ENCODE results near the gene CLEC2L.

The CLEC2L gene

GRCh38 chr7:139523199-139523941 is at the start of gene CLEC2L:
TSS of gene CLEC2L (plus strand) at chr7:139523685. CDS start at chr7:139523928, 243 bp downstream.
- peak; percentile 17 to 26 for DNase-seq

GRCh38 chr7:139476139-139476538 is 47.3 kb upstream of the CLEC2L start:
- DNase-seq, result no peak

- DNase-seq, result no peak
Observed at GRCh38 chr7:139476891-139477290, 46.6 kb upstream of the CLEC2L start.

DNA sequence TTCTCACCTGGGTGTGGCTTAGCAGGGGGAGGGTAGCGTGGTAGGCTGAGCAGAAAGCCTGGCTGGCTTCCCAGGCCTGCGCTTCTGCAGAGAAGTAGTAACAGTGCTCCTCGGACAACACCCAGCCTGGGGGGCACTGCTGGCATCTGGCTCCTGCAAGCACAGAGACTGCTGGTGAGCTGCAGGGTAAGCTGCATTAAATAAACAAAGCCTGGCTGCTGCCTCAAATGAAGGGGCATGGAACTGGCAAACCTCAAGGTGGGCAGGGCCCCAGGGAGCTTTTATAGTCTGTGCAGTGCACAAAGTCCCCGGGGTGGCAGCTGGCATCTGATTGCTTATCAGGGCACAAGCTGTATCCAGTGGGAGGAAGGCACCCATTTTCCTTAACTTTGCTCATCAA is 43.9 kb upstream of the CLEC2L start:
- DNase-seq, result no peak

DNA sequence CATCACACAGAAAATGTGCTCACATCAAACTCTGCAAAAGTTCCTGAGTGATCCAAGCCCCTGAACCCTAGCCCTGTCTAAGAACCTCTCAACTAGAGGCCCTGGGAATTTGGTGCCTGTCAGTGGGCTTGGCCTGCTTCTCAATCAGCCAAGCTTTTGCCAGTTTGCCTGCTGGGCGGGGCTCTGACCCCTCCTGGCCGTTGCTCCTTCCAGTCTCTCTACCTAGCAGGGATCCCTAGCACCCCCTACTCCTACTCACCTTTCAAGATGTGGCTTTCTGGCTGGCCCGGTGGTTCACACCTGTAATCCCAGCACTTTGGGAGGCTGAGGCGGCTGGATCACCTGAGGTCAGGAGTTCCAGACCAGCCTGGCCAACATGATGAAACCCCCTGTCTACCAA is 42.1 kb upstream of the CLEC2L start:
- DNase-seq, result no peak

DNA sequence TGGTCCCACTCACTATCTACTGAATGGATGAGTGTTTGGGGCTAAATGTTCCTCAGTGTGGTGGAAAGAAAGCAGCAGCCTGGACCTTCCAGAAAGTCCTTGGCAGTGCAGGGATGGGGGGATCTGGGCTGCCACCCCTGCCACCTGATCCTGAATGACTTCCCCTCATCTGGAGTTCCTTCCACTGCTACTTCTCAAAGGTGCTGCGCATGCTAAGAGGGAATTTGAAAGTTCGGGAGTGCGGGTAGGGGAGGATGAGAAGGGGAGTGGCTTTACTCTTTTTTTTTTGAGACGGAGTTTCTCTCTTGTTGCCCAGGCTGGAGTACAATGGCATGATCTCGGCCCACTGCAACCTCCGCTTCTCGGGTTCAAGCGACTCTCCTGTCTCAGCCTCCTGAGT is 41.4 kb upstream of the CLEC2L start:
- no peak for DNase-seq

DNA sequence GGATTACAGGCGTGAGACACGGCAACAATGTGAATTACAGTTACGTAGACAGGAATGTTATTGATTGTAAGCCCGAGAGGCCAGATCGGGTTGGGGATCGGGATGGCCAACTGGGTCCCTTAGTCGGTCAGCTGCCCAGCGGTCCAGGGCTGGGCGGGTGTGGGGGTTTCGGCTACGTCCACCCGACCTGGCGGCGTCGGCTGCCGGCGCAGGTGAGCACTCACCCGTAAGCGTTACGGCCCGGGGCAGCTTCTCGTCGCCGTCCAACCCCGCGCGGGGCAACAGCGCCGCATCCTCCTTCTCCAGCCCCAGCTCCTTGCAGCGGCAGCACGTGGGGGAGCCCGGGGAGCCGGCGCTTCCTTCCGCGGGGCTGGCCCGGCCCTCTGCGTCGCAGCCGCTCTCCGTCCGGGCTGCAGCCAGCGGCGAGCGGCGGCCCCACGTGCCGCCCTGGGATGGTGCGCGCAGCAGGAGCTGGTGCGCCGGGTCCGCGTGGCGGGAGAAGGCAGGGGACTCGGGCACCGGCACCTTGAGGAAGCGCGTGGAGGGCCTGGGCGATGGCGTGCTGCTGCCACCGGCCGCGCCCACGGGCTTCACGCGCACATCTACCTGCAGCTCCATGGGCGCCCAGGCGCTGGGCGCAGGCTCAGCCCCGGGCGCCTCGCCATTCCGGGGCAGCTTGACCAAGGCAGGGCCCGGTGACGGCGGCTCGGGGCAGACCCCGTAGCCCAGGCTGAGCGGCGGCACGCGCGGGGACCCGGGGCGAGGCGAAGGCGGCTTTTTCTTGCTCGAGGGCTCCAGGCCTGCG is 40.6 kb upstream of the CLEC2L start:
- peak in 1 of 2 experiments; percentile 18 for DNase-seq

- DNase-seq, result no peak
Observed at GRCh38 chr7:139487366-139488080, 36.0 kb upstream of the CLEC2L start.

GRCh38 chr7:139488810-139489209 is 34.7 kb upstream of the CLEC2L start:
- DNase-seq, result no peak

DNA sequence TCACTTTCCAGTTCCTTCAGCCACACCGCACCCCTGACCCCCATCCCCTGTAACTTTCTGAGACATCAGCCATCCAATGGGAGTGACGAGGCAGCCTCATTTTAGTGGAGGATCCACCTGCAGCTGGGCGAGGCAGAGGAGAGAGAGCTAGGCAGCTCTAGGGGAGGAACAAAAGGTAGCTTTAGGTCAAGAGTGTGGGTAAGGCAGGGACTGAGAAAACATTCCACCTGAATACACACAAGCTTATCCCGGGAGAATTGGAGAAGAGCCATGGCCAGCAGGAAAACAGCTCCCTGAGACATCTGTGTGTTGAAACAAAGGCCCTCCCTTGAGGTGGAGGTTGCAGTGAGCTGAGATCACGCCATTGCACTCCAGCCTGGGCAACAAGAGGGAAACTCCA is 33.4 kb upstream of the CLEC2L start:
- DNase-seq, result no peak

DNA sequence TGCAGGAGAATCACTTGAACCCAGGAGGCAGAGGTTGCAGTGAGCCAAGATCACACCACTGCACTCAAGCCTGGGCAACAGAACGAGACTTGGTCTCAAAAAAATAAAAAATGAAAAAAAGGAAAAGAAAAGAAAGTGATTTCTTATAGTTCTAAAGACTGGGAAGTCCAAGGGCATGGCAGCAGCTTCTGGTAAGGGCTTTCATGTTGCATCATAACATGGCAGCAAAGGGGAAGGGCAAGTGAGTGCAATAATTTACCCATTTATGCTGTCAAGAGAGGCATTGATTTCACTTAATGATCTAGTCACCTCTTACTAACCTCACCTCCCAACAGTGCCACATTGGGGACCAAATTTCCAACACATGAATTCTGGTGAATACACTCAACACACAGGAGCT is 31.2 kb upstream of the CLEC2L start:
- DNase-seq, result no peak

DNA sequence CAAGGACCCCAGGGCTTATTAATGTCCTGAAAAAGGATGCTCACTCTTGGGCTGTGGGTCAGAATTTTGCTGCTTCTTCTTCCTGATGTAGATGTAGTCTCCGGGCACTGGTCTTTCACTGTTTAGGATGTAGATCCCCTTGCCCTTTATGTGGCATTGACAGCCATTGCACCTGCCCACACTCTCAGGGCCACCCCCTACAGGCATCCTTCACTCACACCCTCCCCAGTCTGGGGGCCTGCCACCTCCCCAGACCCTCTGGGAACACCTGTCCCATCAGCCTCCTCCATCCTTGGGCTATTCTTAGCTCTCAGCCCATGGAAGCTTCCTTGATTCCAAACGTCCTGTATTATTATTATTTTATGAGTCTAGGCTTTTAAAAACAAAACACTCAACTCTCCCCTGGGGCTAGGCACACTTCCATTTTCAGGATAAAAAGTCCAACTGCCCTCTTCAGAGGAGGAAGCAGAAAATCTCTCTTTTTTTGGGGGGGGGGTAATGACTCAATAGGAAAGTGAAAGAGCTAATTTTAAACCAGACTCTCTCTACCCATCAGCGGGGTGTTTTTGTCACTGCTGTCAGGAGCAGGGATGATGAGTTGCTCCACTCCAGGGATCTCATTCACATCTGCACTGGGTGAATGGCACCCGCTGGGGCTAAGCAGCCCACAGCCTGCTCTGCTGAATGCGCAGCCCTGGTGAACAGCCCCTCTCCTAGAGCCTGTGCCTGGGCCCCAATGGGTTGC is 28.5 kb upstream of the CLEC2L start:
- DNase-seq, result peak; percentile 21 to 22

GRCh38 chr7:139495580-139496125 is 27.8 kb upstream of the CLEC2L start:
- DNase-seq, result no peak

GRCh38 chr7:139496528-139496927 is 27.0 kb upstream of the CLEC2L start:
- no peak for DNase-seq

DNA sequence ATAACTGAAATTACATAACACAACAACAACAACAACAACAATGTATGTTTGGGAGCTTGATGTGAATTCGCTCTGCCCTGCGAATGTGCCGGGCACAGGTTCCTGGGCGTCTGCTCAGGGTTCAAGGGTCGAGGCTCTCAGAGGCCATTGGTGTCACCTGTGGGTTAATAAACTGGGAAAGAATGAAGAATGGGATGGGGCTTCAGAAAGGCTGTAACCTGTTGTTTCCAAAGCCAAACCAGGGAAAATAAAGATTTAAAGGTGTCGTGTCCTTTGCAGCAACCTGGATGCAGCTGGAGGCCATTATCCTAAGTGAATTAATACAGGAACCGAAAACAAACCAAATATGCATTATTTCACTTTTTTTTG is 22.7 kb upstream of the CLEC2L start:
- no peak for DNase-seq

DNA sequence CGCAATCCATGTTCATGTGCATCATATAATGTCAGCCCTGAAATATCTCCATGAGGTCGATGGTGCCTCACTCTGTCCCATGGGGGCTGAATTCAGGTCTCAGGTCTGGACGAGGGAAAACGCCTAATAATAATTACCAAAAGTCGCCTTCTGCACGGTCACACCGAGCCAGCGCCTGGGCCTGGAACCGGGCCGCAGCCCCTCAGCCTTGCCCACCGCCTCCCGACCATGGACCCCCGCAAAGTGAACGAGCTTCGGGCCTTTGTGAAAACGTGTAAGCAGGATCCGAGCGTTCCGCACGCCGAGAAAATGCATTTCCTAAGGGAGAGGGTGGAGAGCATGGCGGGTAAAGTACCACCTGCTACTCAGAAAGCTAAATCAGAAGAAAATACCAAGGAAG is 21.3 kb upstream of the CLEC2L start:
- no peak for DNase-seq

GRCh38 chr7:139505563-139505962 is 17.9 kb upstream of the CLEC2L start:
- DNase-seq, result peak in 1 of 2 experiments; percentile 25

DNA sequence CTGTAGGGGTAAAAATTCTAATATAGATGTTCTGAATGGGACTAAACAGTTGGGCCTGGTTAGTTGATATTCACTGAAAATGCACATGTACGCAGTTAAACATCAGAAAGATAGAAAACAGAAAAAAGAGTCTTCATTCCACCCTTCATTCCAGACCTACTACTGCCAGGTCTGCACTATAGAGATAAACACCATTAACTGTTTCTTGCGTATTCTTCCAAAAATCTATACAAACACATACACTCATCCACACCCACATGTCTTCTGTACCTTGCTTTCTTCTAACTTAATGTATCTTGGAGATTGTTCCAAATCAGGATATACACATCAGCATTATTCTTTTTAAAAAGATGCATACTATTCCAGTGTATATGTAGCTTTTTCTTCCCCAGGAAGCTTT is 13.9 kb upstream of the CLEC2L start:
- DNase-seq, result no peak

- no peak for DNase-seq
Observed at GRCh38 chr7:139511315-139511714, 12.2 kb upstream of the CLEC2L start.

DNA sequence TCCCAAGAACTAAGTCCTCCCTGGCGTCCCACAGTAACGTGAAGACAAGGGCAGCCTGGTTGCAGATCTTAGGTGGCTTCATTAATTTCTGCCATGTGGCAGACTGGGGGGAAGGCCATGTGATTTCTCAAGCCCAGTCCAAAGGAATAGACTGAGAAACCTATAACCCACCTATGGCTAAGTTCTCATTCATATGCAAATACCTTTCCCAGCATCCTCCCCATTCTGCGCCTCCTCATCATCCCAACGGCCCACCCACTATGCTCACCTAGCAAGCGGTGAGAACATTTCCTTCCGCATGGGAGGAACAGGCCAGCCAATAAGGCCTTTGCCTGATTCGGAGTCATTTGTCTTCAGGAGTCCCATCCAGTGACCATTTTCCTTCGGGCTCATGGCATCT is 8.2 kb upstream of the CLEC2L start:
- DNase-seq, result no peak

DNA sequence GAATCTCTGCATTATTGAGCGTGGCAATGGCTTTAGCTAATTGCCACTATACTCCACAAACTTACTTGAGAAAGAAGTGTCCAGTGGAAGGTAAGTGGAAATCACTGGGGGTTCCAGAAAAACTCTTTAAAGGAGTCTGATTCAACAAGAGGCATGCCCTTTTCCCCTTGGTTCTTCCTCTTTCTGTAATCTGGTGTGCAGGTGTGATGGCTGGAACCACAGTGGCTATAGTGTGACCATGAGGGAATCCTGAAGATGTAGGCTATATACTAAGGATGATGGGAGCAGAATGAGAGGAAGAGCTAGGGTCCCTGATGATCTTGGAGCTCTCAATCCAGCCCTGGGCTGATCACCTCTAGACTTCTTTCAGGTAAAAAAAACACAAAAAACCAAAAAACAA is 2.0 kb upstream of the CLEC2L start:
- no peak for DNase-seq

GRCh38 chr7:139522830-139523198 is 671 bp upstream of the CLEC2L start:
- no peak for DNase-seq

Data from activated CD4-positive, alpha-beta T cell treated with anti-CD3 and anti-CD28 coated beads, Interleukin-2, amount 50 U/mL, for 48 hours (primary cell).